Muscle of back (tissue), 11 donors: ENCODE measurements around the gene FBXL16. TPM values are rescaled to one million over a fixed set of nuclear protein-coding genes. Genes with fewer than 3 reads are reported as not detected.
A peak's percentile ranks its signal among the peaks of the same experiment; 100 is the strongest.

Experiments used
- DNase-seq, 3 donors: peaks; one replicate each; pipeline versions ENCODE4 v3.0.0 to v3.0.0-alpha.2; 2013
- polyA plus RNA-seq, 10 donors: library from polyadenylated mRNA; unstranded; fragments of 120-200 nt; gene quantifications; one replicate each; pipeline ENCODE4 v1.2.1, GENCODE V29; 2013; ENCODE audit not compliant: insufficient read length in 10 of 10

FBXL16 gene
- polyA plus RNA-seq, 10 donors, result 0.22 to 1.1 (median 0.44) TPM

- DNase-seq, result no peak
These were observed 30.4 kb upstream of the FBXL16 start for GRCh38 chr16:735982-736453.

- DNase-seq, result no peak
These were observed 29.6 kb upstream of the FBXL16 start for GRCh38 chr16:734981-735881.

GRCh38 chr16:734208-734980, 28.8 kb upstream of the FBXL16 start:
- DNase-seq, result no peak

- no peak for DNase-seq
These were observed 28.0 kb upstream of the FBXL16 start for GRCh38 chr16:733382-734207.

GRCh38 chr16:732936-733335, 27.3 kb upstream of the FBXL16 start:
- DNase-seq, result no peak

- no peak for DNase-seq
These were observed 26.7 kb upstream of the FBXL16 start for GRCh38 chr16:732332-732731.

GRCh38 chr16:730666-731509, 25.3 kb upstream of the FBXL16 start:
- no peak for DNase-seq

- no peak for DNase-seq
These were observed 24.4 kb upstream of the FBXL16 start for GRCh38 chr16:729768-730665.

GRCh38 chr16:728890-729744, 23.5 kb upstream of the FBXL16 start:
- no peak for DNase-seq

- DNase-seq, result peak in 1 of 3 donors; percentile 71
These were observed 22.7 kb upstream of the FBXL16 start for GRCh38 chr16:728131-728889.

- peak in 1 of 3 donors; percentile 45 for DNase-seq
These were observed 21.8 kb upstream of the FBXL16 start for GRCh38 chr16:727291-727977.

- peak in 1 of 3 donors; percentile 46 for DNase-seq
These were observed 21.1 kb upstream of the FBXL16 start, which contains the start of the genes CCDC78 and HAGHL for GRCh38 chr16:726438-727290. TSS of gene CCDC78 (minus strand) at chr16:726443. CDS start at chr16:726367, 76 bp downstream. TSS of gene HAGHL (plus strand) at chr16:727106. CDS start at chr16:727510, 404 bp downstream.

GRCh38 chr16:726188-726437, 20.5 kb upstream of the FBXL16 start:
- no peak for DNase-seq

- DNase-seq, result no peak
These were observed 20.0 kb upstream of the FBXL16 start for GRCh38 chr16:725463-726187.

- no peak for DNase-seq
These were observed 19.4 kb upstream of the FBXL16 start for GRCh38 chr16:725041-725376.
